SJSA1 (cell line): ENCODE data around the gene C7orf25. TPM values are rescaled to one million over a fixed set of nuclear protein-coding genes. Genes with fewer than 3 reads are reported as not detected.

ENCODE experiments used
- DNase-seq, 2 experiments: peaks; one replicate each; pipeline ENCODE4 v3.0.0-alpha.2; 2015 to 2020; ENCODE audit warnings: low spot score in 2 of 2, low read depth in 1 of 2
- H3K27ac ChIP-seq: fragments of 250-450 bp; sonication (Bioruptor Pico); 2 replicates; pipeline ENCODE4 v1.5.1; 2020; ENCODE audit warnings: mild to moderate bottlenecking, moderate library complexity
- H3K27me3 ChIP-seq: fragments of 250-450 bp; sonication (Bioruptor Pico); replicated peaks from 2 replicates; pipeline ENCODE4 v1.5.1; 2020; ENCODE audit warnings: mild to moderate bottlenecking, moderate library complexity
- H3K36me3 ChIP-seq: fragments of 250-450 bp; sonication (Bioruptor Pico); 2 replicates; pipeline ENCODE4 v1.5.1; 2020; ENCODE audit warnings: mild to moderate bottlenecking
- H3K4me1 ChIP-seq: fragments of 250-450 bp; sonication (Bioruptor Pico); replicated peaks from 2 replicates; pipeline ENCODE4 v1.6.1; 2021; ENCODE audit warnings: mild to moderate bottlenecking
- H3K4me3 ChIP-seq: fragments of 250-450 bp; sonication (Bioruptor Pico); 2 replicates; pipeline ENCODE4 v1.5.1; 2020; ENCODE audit warnings: mild to moderate bottlenecking
- H3K9me3 ChIP-seq: fragments of 250-450 bp; sonication (Bioruptor Pico); replicated peaks from 2 replicates; pipeline ENCODE4 v1.5.1; 2020; ENCODE audit warnings: mild to moderate bottlenecking
- total RNA-seq: library from RNA; depleted of rRNA; stranded (reverse); fragments of >200 nt; shearing (Covaris generic); gene quantifications from 2 replicates; pipeline ENCODE4 v1.2.3, GENCODE V29; 2014

The C7orf25 gene
- total RNA-seq, 1 experiment from 2014 or later = 14.3 TPM

DNA sequence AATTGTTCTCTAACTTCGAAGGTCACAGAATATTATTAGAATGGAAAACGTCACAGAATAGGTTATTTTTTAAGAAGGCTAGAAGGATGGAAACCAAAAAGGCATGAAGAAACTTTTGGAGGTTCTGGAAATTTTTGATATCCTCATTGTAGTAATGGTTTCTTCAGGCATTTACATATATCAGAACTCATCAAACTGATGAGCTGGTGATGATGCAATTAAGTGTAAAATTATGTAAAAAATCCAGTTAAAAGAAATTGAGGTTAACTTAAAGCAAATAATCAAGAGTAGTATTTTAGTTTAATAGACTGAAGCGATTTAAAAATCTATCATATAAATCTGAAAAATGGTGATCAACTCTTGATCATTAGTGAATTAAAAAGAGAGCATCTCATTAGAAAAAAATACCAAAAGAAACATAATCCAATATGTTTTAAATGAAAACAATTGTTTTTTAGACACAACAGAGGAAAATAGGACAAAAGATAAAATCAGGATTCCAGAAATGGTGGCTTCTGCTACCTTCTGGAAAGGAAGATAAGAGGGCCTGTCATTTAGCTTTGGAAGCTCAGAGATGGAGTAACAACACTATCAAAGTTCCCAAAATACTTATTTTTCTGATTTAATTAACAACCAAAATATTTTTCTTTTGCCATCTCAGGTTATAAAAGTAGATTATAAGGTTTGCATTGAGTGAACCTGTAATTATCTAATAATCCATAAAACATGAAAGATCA lies 10.3 kb upstream of the C7orf25 start:
- no peak for DNase-seq
- Histone ChIP-seq H3K27ac (no peak overlapping the region), H3K4me3 (no peak overlapping the region), H3K4me1 (no peaks in the 10 kb centered on the region), H3K27me3 (no peaks in the 10 kb centered on the region), H3K9me3 (no peaks in the 10 kb centered on the region), H3K36me3 (peaks cover 90% of the 10 kb centered on the region)

DNA sequence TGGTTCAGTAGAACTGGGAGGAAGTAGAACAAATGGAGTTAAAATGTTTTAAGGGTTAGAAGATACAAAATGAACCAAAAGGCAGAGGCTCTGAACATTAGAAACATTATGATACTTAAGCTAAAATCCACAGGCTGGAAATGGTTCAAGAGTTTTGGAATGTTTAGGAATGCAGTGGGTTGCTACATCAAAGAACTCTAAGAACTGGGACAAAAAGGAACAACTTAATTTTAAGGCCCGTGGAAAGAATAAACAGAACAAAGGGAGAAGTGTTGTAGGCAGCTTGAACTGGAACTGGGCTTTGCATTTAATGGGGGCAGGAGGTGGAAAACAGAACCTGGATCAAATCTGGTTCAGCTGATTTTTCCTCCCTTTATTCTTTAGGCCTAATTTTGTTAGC lies 3.5 kb upstream of the C7orf25 start:
- DNase-seq = no peak
- no peaks in the 10 kb centered on the region for H3K9me3 ChIP-seq
- peaks cover 36% of the 10 kb centered on the region for H3K4me1 ChIP-seq
- H3K27me3 ChIP-seq = no peaks in the 10 kb centered on the region
- no peak overlapping the region for H3K27ac ChIP-seq
- peaks cover 64% of the 10 kb centered on the region for H3K36me3 ChIP-seq
- no peak overlapping the region for H3K4me3 ChIP-seq

DNA sequence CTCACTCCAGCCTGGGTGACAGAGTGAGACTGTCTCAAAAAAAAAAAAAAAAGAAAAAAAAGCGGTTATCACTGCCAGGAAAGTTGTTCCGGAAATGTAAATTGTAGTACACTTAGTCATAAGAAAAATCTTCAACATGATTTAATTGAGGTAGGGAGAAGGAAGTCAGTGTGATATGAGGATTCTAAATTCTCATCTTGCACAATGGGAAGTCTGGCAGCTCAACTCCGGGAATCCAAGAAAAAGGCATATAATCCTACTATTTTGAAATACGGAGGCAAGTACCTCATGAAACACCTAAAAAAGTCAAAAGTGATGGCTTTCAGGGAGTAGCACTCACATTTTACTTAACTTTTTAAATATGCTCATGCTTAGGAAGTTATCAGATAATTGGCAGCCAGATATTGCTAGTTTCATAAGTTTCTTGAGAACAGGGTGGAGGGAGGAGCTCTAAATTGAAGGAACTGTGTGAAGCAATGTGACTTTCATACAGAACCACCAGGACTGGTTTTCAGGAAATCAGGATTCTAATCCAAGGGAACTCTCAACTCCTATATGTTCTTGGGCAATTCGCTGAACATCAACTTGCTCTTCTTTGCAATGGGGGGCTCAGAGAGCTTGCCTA lies 2.7 kb upstream of the C7orf25 start:
- Histone ChIP-seq H3K27ac (peak overlapping the region; percentile 14; the same call in 1 of the 2 replicates), H3K36me3 (peaks cover 60% of the 10 kb centered on the region), H3K4me3 (no peak overlapping the region), H3K4me1 (peaks cover 36% of the 10 kb centered on the region), H3K9me3 (no peaks in the 10 kb centered on the region), H3K27me3 (no peaks in the 10 kb centered on the region)
- DNase-seq = peak in 1 of 2 experiments; percentile 15

DNA sequence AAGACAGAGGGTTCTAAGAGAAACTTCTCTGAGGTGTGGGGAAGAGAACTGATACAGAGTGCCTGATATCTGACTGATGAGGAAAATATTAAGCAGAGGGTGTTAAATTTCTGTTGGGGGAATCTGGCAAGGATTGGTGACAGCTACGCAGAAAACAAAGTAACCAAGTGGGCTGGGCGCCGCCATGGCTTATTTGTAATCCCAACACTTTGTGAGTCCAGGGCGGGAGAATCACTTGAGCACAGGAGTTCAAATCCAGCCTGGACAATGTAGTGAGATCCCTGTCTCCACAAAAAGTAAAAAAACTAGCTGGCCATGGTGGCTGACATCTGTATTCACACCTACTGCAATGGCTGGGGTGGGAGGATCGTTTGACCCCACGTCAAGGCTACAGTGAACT lies 2.1 kb upstream of the C7orf25 start:
- peaks cover 54% of the 10 kb centered on the region for H3K36me3 ChIP-seq
- H3K27me3 ChIP-seq = no peaks in the 10 kb centered on the region
- no peak for DNase-seq
- H3K4me3 ChIP-seq = no peak overlapping the region
- H3K4me1 ChIP-seq = peaks cover 36% of the 10 kb centered on the region
- no peaks in the 10 kb centered on the region for H3K9me3 ChIP-seq
- H3K27ac ChIP-seq = no peak overlapping the region

DNA sequence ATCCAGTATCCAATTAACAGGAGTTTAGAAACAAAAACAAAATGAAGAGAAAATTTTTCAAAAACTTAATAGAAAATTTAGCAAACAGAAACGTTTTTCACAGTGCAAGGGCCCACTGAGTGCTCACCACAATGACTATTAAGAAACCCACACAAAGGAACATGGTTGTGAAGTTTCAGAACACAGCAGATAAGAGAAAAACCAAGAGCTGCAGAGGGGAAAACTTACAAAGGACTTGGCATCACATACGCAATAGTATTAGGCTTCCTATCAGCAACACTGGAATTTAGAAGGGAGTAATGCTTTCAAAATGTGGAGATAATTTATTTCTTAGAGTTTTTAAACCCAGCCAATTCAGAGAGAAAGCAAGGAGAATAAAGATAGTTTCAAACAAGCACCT lies 1.7 kb upstream of the C7orf25 start:
- Histone ChIP-seq H3K9me3 (no peaks in the 10 kb centered on the region), H3K27me3 (no peaks in the 10 kb centered on the region), H3K4me3 (no peak overlapping the region), H3K36me3 (peaks cover 50% of the 10 kb centered on the region), H3K4me1 (peaks cover 36% of the 10 kb centered on the region), H3K27ac (no peak overlapping the region)
- no peak for DNase-seq

DNA sequence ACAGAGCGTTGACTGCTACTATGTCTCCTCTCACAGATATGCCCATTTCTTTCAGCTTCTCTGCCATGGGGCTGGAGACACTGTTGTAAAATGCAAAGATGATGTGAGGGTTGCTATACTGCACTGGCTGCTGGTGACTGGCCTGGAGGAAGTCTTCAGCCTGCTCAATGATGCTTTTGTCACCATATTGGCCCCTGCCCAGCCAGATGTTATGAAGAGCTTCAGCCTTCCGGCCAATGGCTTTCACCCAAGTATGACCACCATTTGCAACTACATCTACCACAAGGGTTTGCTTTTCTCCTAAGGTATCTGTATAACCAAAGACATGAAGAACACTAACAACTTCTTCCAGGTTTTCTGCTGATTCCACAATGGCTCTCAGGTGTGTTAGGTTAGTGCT lies 1.6 kb downstream of the C7orf25 start:
- Histone ChIP-seq H3K9me3 (no peaks in the 10 kb centered on the region), H3K27me3 (no peaks in the 10 kb centered on the region), H3K36me3 (peaks cover 21% of the 10 kb centered on the region), H3K27ac (no peak overlapping the region), H3K4me1 (peaks cover 43% of the 10 kb centered on the region), H3K4me3 (no peak overlapping the region)
- no peak for DNase-seq

DNA sequence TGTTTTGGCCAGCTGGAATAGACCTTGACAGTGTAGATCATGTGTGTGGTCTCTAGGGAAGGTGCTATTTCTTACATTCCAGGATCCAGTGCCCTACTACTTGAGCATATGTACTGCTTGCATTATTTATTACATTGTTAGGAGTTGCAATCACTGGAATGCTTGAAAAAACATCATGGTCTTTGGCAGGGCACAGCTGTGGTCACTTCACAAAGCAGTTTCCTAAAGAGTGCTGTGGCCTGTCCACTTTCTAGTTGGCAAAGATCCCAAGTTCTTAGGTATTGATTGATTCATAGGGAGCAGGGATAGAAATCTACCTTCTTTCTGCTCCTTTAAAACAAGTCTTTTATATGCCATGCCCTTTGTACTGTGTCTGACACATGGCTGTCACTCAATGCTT lies 4.6 kb downstream of the C7orf25 start:
- Histone ChIP-seq H3K9me3 (no peaks in the 10 kb centered on the region), H3K4me3 (no peak overlapping the region), H3K27ac (no peak overlapping the region), H3K27me3 (no peaks in the 10 kb centered on the region), H3K4me1 (peaks cover 25% of the 10 kb centered on the region), H3K36me3 (peaks cover 14% of the 10 kb centered on the region)
- DNase-seq = peak in 1 of 2 experiments; percentile 28

DNA sequence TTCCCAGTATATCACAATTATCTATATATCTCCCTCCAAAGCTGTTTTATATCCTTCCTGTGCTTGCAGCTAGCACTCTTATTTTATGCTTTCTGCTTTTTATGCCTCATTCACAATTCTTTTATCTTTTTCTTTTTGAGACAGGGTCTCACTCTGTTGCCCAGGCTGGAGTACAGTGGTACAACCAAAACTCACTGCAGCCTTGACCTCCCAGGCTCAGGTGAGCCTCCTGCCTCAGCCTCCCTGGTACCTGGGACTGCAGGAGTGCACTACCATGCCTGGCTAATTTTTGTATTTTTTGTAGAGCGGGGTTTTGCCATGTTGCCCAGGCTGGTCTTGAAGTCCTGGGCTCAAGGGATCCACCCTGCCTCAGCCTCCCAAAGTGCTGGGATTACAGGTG lies 5.7 kb downstream of the C7orf25 start:
- Histone ChIP-seq H3K4me1 (peaks cover 22% of the 10 kb centered on the region), H3K27me3 (0 out of 2 replicates have a peak, but pooled peaks cover 3% of the 10 kb centered on the region), H3K36me3 (peaks cover 9% of the 10 kb centered on the region; the same call in 1 of the 2 replicates), H3K27ac (no peak overlapping the region), H3K4me3 (no peak overlapping the region), H3K9me3 (no peaks in the 10 kb centered on the region)
- no peak for DNase-seq

DNA sequence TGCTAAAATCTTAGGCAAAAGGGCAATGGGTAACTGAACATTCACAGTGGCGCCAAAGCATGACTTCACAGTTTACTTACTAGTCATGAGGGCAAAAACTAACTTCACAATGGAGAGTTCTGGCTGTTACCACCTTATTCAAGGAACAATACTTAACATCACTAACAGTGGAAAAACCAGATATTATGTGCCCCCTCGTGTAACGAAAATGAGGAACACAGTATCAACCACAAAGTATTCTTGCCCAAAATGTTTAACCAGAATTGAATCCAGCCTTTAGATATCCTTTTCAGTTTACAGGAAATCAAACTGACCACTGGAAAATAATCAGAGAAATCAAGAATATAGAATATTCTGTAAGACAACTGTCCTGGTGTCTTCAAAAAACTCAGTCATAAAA lies 9.5 kb downstream of the C7orf25 start:
- no peak overlapping the region for H3K4me3 ChIP-seq

DNA sequence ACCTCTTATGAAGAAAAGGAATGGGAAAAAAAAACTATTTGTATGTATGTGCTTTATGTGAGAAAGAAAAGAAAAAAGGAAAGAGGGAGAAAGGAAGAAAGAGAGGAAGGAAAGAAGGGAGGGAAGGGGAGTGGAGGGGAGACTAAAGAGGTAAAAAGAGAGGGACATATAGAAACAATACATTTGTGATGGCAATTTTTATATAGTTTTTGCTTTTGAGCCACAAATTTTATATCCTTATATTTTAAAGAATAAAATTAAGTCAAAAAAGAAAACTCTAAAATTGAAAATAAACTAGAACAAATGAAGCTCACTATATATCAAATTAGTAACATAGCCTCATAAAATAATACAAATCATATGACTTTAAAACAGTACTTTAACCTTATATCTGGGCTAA lies 11.0 kb downstream of the C7orf25 start:
- Histone ChIP-seq H3K4me3 (no peak overlapping the region), H3K4me1 (no peaks in the 10 kb centered on the region), H3K27ac (no peak overlapping the region), H3K9me3 (no peaks in the 10 kb centered on the region), H3K27me3 (peaks cover 14% of the 10 kb centered on the region; the same call in 1 of the 2 replicates), H3K36me3 (no peaks in the 10 kb centered on the region)
- no peak for DNase-seq

More for the DNA sequence above, 9.5 kb downstream of the C7orf25 start:
- Histone ChIP-seq H3K36me3 (no peaks in the 10 kb centered on the region), H3K27me3 (0 out of 2 replicates have a peak, but pooled peaks cover 3% of the 10 kb centered on the region), H3K4me1 (peaks cover 4% of the 10 kb centered on the region), H3K27ac (no peak overlapping the region), H3K9me3 (no peaks in the 10 kb centered on the region)
- DNase-seq = no peak

DNA sequence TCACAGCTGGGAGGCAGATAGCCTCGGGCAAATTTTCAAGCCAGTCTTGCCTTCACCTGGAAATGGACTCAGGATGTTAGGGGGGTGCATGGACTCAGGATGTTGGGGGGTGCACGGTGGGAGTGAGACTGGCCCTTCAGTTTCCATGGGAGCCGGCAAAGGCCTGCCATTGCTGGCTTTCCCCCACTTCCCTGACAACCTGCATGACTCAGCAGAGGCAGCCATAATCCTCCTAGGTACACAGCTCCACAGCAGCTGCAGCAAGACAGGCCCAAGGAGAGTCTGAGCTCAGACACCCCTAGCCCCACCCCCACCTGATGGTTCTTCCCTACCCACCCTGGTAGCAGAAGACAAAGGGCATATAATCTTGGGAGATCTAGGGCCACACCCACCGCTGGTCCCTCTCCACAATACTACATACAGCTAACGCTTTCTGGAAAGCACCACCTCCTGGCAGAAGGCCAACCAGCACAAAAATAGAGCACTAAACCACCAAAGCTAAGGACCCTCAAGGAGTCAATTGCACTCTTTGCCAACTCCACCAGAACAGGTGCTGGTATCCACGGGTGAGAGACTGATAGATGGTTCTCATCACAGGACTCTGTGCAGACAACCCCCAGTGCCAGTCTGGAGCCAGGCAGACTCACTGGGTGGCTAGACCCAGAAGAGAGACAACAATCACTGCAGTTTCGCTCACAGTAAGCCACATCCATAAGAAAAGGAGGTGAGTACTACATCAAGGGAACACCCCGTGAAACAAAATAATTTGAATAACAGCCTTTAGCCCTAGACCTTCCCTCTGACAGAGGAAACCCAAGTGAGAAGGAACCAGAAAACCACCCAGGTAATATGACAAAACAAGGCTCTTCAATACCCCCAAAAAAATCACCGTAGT lies 18.3 kb downstream of the C7orf25 start:
- Histone ChIP-seq H3K27me3 (peaks cover 14% of the 10 kb centered on the region; the same call in 1 of the 2 replicates), H3K36me3 (no peaks in the 10 kb centered on the region)
- DNase-seq = no peak

DNA sequence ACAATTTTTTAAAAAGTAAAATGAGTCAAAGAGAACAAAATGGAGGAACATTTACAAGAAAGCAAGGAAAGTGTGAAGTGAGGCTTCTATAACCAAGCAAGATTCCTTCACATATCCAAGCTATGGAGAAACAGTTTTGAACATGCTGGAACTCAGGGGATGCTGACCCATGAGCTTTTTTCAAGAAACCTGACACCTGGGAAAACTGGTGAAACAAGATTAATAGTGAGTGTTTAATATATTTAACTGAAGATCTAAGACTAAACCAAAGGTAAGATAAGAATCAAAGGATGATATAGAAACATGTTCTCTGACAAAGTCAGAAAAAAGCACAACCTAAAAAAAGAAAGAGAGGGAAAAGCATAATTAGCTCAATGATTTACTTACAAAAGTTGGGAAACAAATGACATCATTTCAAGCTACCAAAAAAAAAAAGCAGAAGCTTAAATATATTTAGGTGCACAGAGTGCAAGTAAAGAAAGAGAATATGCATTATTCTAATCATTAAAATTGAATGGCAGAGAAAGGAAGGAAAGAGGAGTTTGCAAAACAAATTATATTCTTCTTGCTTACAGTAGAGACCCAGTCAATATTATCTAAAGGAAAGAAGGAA lies 24.9 kb downstream of the C7orf25 start:
- DNase-seq = no peak
- Histone ChIP-seq H3K27ac (no peak overlapping the region), H3K36me3 (no peaks in the 10 kb centered on the region), H3K9me3 (no peaks in the 10 kb centered on the region), H3K4me3 (no peak overlapping the region), H3K4me1 (no peaks in the 10 kb centered on the region), H3K27me3 (no peaks in the 10 kb centered on the region; the same call in 1 of the 2 replicates)

More for the DNA sequence above, 18.3 kb downstream of the C7orf25 start:
- Histone ChIP-seq H3K9me3 (no peaks in the 10 kb centered on the region), H3K4me1 (no peaks in the 10 kb centered on the region), H3K27ac (no peak overlapping the region), H3K4me3 (no peak overlapping the region)

DNA sequence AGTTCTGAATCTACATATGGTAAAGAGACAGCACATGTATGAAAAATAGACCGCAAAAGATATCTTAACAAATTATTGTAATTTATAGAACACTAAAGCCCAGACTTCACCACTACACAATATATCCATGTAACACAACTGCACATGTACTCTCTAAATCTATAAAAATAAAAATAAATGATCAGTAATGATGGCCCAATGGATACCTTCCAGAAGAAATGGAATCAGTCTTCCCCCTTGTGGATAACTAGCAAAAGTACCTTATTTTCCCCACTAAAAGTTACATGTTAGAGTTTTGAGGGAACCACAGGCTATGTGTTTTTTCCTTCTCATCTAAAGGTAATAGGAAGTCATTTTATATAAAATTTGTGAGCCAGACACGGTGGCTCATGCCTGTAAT lies 25.7 kb downstream of the C7orf25 start:
- Histone ChIP-seq H3K36me3 (no peaks in the 10 kb centered on the region), H3K4me1 (no peaks in the 10 kb centered on the region), H3K27ac (no peak overlapping the region), H3K4me3 (no peak overlapping the region), H3K27me3 (no peaks in the 10 kb centered on the region; the same call in 1 of the 2 replicates), H3K9me3 (no peaks in the 10 kb centered on the region)
- no peak for DNase-seq
